Tibial artery (tissue), 4 donors: ENCODE measurements around the gene KRTAP21-2.

Experiments
- DNase-seq, 2 donors: peaks; one replicate each; pipeline ENCODE4 v3.0.0-alpha.2; 2019
- H3K27ac ChIP-seq, 2 donors: fragments of 200-600 bp; sonication (generic) in 1 of 2; 1 replicate in 1 of 2; 2 replicates in 1 of 2; pipeline ENCODE4 v1.5.1; 2018 to 2019; ENCODE audit warnings: mild to moderate bottlenecking in 1 of 2
- H3K27me3 ChIP-seq, 2 donors: fragments of 200-600 bp; sonication (generic) in 1 of 2; one replicate each; pipeline versions ENCODE4 v1.5.1 to v1.6.0; 2016 to 2019
- H3K36me3 ChIP-seq, 3 donors: fragments of 200-600 bp; sonication (generic) in 2 of 3; one replicate each; pipeline ENCODE4 v1.5.1; 2016 to 2019; ENCODE audit warnings: mild to moderate bottlenecking in 2 of 3
- H3K4me1 ChIP-seq, 4 donors: fragments of 200-600 bp; sonication (generic) in 2 of 4; 1 replicate in 3 of 4; 2 replicates in 1 of 4; pipeline ENCODE4 v1.5.1; 2016 to 2019
- H3K4me3 ChIP-seq, 2 donors: fragments of 200-600 bp; sonication (generic) in 1 of 2; 1 replicate in 1 of 2; 2 replicates in 1 of 2; pipeline ENCODE4 v1.5.1; 2018 to 2019; ENCODE audit warnings: mild to moderate bottlenecking in 2 of 2
- H3K9me3 ChIP-seq, 3 donors: fragments of 200-600 bp; sonication (generic) in 1 of 3; one replicate each; pipeline ENCODE4 v1.5.1; 2016 to 2019
- intact Hi-C: fragments of 100-400 bp; cut with DNase I; formaldehyde crosslinking; loops from one replicate; pipeline ENCODE4 v1.15.0; 2023; ENCODE audit warnings: low total_unique reads
- TF ChIP-seq, protein P1 (sequence below), 2 experiments: fragments of 200-600 bp in 1 of 2; fragments of 450-650 bp in 1 of 2; IDR thresholded peaks; one replicate each; pipeline ENCODE4 v1.5.1; 2017 to 2019; ENCODE audit warnings: antibody characterized with exemption in 2 of 2, mild to moderate bottlenecking in 1 of 2, moderate library complexity in 1 of 2

KRTAP21-2 gene

DNA sequence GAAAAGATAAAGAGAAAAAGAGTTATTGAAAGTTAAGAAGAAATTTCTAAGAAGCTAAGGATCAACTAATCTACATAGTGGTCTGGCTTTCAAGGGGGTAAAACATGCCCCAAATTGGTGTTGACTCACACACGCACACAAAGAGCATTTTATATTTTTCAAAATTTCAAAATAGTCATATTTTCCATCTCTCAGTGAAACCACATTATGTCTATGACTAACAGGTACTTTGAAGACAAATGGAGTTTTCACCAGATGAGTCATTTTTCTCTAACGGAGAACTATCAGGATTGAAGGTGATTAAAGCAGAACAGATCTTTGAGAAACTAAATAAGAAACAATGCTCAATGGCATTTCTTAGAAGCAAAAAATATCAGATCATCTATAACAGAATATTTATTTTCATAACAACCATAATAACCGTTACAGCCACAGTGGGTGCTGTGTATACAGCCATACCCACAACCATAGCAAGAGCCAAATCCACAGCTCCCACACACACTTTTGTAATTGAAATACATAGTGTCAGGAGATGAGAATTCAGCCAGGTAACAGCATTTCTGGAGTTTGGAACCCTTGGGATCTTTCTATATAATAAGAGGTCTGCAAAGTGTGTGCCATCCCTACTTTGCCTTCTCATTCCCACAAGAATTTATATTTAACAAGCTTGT is 28.7 kb downstream of the KRTAP21-2 start, which contains the start of gene KRTAP21-3:
KRTAP21-3 (minus strand) TSS at position 539 of the 671 bp plus-strand sequence; CDS start at position 521, 18 bp downstream.
- Histone ChIP-seq H3K4me1 (no peaks in the 10 kb centered on the region), H3K4me3 (no peak within 1 kb of the TSS)

DNA sequence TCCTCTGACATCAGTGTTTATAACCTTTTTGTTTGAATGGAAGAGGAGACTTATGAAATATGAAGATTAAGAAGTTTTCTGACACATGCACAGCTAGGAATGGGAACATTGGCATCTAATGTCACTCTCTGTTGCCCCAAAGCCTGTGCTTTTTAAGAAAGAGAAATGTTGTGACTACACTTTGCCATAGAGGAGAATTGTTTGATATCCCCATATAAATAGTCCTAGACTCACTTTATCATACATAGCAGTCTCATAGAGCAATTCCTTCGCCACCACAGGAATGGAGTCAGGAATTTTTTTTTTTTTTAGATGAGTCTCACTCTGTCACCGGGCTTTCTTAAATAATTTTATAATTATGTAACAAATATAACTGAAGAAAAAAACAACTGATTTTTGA is 30.0 kb downstream of the KRTAP21-2 start:
- Histone ChIP-seq H3K4me3 (no peak overlapping the region), H3K27me3 (no peaks in the 10 kb centered on the region), H3K4me1 (no peaks in the 10 kb centered on the region), H3K36me3 (no peaks in the 10 kb centered on the region), H3K9me3 (no peaks in the 10 kb centered on the region), H3K27ac (no peak overlapping the region)
- intact Hi-C loops = no loop called here
- TF ChIP-seq, protein P1, sequence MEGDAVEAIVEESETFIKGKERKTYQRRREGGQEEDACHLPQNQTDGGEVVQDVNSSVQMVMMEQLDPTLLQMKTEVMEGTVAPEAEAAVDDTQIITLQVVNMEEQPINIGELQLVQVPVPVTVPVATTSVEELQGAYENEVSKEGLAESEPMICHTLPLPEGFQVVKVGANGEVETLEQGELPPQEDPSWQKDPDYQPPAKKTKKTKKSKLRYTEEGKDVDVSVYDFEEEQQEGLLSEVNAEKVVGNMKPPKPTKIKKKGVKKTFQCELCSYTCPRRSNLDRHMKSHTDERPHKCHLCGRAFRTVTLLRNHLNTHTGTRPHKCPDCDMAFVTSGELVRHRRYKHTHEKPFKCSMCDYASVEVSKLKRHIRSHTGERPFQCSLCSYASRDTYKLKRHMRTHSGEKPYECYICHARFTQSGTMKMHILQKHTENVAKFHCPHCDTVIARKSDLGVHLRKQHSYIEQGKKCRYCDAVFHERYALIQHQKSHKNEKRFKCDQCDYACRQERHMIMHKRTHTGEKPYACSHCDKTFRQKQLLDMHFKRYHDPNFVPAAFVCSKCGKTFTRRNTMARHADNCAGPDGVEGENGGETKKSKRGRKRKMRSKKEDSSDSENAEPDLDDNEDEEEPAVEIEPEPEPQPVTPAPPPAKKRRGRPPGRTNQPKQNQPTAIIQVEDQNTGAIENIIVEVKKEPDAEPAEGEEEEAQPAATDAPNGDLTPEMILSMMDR (IDR thresholded peaks at IDR 0.05) = no peak
- DNase-seq = no peak

More for the DNA sequence above, 28.7 kb downstream of the KRTAP21-2 start, which contains the start of gene KRTAP21-3:
- intact Hi-C loops = no loop called here
- TF ChIP-seq, protein P1 (IDR thresholded peaks at IDR 0.05) = no peak
- DNase-seq = no peak
- H3K27ac ChIP-seq = no peak within 1 kb of the TSS
- no peaks in the 10 kb centered on the region for H3K36me3 ChIP-seq
- no peaks in the 10 kb centered on the region for H3K27me3 ChIP-seq
- H3K9me3 ChIP-seq = no peaks in the 10 kb centered on the region

DNA sequence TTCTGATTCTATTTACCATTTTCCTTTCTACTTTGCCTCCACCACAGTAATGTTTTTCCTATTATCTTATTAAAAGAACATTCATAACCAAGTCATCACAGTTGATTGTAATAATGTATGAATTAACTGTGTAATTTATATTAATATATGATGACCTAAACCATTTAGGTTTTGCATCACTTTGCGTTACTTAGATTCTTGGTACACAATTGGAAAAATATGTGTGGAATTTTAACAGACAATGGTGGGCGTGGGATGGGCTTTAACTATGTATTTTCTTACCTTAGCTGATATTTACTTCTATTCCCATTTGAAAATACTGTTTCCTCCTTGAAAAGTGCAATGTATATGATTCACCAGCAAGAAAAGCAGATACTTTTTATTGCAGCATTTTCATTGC is 32.1 kb downstream of the KRTAP21-2 start:
- TF ChIP-seq, protein P1 (IDR thresholded peaks at IDR 0.05) = no peak
- Histone ChIP-seq H3K4me1 (no peaks in the 10 kb centered on the region), H3K27me3 (no peaks in the 10 kb centered on the region), H3K4me3 (no peak overlapping the region), H3K9me3 (no peaks in the 10 kb centered on the region), H3K36me3 (no peaks in the 10 kb centered on the region), H3K27ac (no peak overlapping the region)
- intact Hi-C loops = no loop called here
- DNase-seq = no peak

DNA sequence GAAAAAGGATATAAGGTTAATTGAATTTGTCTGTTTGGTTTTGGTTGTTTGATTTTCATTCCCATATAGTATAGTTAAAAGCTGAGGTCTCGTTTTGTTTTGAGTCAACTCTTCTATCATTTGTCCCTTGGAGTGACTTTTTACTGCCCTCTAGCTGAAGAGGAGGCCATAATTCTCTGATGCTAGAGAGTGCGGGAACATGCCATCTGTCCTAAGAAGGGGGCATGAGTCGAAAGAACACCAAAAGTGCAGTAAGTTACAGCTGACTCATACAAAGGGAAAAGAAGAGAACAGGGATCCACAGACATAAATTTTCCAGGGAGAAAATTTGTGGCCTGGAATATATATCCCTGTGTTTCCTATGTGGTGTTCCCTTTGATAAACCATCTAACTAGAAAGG is 32.6 kb downstream of the KRTAP21-2 start:
- H3K27me3 ChIP-seq = no peaks in the 10 kb centered on the region
- intact Hi-C loops = no loop called here
- H3K9me3 ChIP-seq = no peaks in the 10 kb centered on the region
- no peak for DNase-seq
- no peaks in the 10 kb centered on the region for H3K36me3 ChIP-seq
- no peaks in the 10 kb centered on the region for H3K4me1 ChIP-seq
- TF ChIP-seq, protein P1 (IDR thresholded peaks at IDR 0.05) = no peak
- H3K27ac ChIP-seq = no peak overlapping the region
- H3K4me3 ChIP-seq = no peak overlapping the region

DNA sequence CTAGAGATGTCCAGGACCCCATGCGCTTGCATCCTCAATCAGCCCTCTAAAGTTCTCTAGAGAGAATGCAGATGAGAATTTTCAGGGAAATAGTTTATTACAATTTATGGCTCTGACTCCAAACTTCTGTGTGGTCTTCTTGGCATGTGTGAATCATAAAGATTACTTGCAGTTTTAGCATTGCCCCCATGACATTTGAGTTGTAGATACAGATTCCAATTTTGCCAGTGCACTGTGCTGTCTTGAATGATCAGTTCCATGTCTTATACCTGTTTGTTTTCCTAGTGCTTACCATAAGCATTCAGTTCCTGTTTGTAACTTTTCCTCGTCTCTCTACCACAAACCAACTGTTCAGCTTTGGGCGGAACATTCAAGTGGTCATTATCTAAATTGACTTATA is 33.3 kb downstream of the KRTAP21-2 start:
- H3K27me3 ChIP-seq = no peaks in the 10 kb centered on the region
- intact Hi-C loops = no loop called here
- TF ChIP-seq, protein P1 (IDR thresholded peaks at IDR 0.05) = no peak
- H3K27ac ChIP-seq = no peak overlapping the region
- DNase-seq = no peak
- no peaks in the 10 kb centered on the region for H3K9me3 ChIP-seq
- H3K4me1 ChIP-seq = no peaks in the 10 kb centered on the region
- H3K4me3 ChIP-seq = no peak overlapping the region
- no peaks in the 10 kb centered on the region for H3K36me3 ChIP-seq
